ENCODE data around the gene RFX4. TPM values are rescaled to one million over a fixed set of nuclear protein-coding genes. Genes with fewer than 3 reads are reported as not detected.

The RFX4 gene
- total RNA-seq, 1 donor from 2014 or later, result not detected

- no peak for DNase-seq (ENCODE audit: low read depth)
- Histone ChIP-seq H3K36me3 (ENCODE audit: control insufficient read depth, insufficient read depth, low read length) (no peaks in the 10 kb centered on the region), H3K4me3 (ENCODE audit: low read depth, low read length) (no peak overlapping the region), H3K27me3 (ENCODE audit: control insufficient read depth, insufficient read depth, low read length) (peaks cover 16% of the 10 kb centered on the region)
- TF ChIP-seq, protein P1, sequence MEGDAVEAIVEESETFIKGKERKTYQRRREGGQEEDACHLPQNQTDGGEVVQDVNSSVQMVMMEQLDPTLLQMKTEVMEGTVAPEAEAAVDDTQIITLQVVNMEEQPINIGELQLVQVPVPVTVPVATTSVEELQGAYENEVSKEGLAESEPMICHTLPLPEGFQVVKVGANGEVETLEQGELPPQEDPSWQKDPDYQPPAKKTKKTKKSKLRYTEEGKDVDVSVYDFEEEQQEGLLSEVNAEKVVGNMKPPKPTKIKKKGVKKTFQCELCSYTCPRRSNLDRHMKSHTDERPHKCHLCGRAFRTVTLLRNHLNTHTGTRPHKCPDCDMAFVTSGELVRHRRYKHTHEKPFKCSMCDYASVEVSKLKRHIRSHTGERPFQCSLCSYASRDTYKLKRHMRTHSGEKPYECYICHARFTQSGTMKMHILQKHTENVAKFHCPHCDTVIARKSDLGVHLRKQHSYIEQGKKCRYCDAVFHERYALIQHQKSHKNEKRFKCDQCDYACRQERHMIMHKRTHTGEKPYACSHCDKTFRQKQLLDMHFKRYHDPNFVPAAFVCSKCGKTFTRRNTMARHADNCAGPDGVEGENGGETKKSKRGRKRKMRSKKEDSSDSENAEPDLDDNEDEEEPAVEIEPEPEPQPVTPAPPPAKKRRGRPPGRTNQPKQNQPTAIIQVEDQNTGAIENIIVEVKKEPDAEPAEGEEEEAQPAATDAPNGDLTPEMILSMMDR (IDR thresholded peaks at IDR 0.05; ENCODE audit: insufficient read depth, low read length, poor library complexity, severe bottlenecking), result no peak
These were observed 86.4 kb downstream of the RFX4 start for GRCh38 chr12:106669216-106669615.

DNA sequence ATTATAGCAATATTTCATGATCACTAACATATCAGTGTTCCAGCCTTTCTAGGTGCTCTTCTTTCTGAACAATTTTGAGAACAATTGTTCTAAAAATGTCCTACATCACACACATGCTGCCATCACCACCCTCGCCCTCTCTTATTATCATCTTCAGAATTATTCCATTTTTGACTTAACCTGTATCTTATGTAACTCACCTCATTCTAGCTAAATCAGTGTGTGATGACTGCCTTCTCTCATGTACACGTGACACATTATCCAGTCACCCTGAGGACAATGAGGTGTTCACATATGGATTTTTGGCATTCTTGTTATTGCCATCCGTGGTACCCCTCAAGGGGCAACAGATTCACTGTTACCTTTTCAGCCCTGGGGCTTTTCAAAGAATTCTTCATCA is 87.3 kb downstream of the RFX4 start:
- Histone ChIP-seq H3K36me3 (ENCODE audit: control insufficient read depth, insufficient read depth, low read length) (no peaks in the 10 kb centered on the region), H3K4me3 (ENCODE audit: low read depth, low read length) (no peak overlapping the region), H3K27me3 (ENCODE audit: control insufficient read depth, insufficient read depth, low read length) (peaks cover 16% of the 10 kb centered on the region)
- no peak for DNase-seq (ENCODE audit: low read depth)
- TF ChIP-seq, protein P1 (IDR thresholded peaks at IDR 0.05; ENCODE audit: insufficient read depth, low read length, poor library complexity, severe bottlenecking), result no peak

DNA sequence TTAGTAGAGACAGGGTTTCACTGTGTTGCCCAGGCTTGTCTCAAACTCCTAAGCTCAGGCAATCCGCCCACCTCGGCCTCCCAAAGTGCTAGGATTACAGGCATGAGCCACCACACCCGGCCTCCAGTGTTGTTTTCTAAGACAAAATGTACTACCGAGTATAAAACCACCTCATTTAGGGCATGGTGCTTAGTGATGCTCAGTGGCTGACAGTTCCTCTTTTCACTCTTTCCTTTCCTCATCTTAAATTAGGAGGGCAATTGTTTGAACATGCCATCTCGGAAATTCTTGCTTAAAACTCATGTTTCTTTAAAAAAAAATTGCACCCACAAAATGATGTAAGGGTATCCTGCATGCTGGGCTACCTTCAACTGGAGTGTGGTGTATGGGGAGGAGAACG is 89.0 kb downstream of the RFX4 start:
- H3K36me3 ChIP-seq (ENCODE audit: control insufficient read depth, insufficient read depth, low read length), result no peaks in the 10 kb centered on the region
- H3K27me3 ChIP-seq (ENCODE audit: control insufficient read depth, insufficient read depth, low read length), result peaks cover 13% of the 10 kb centered on the region
- no peak overlapping the region for H3K4me3 ChIP-seq (ENCODE audit: low read depth, low read length)
- TF ChIP-seq, protein P1 (IDR thresholded peaks at IDR 0.05; ENCODE audit: insufficient read depth, low read length, poor library complexity, severe bottlenecking), result no peak
- DNase-seq (ENCODE audit: low read depth), result no peak

DNA sequence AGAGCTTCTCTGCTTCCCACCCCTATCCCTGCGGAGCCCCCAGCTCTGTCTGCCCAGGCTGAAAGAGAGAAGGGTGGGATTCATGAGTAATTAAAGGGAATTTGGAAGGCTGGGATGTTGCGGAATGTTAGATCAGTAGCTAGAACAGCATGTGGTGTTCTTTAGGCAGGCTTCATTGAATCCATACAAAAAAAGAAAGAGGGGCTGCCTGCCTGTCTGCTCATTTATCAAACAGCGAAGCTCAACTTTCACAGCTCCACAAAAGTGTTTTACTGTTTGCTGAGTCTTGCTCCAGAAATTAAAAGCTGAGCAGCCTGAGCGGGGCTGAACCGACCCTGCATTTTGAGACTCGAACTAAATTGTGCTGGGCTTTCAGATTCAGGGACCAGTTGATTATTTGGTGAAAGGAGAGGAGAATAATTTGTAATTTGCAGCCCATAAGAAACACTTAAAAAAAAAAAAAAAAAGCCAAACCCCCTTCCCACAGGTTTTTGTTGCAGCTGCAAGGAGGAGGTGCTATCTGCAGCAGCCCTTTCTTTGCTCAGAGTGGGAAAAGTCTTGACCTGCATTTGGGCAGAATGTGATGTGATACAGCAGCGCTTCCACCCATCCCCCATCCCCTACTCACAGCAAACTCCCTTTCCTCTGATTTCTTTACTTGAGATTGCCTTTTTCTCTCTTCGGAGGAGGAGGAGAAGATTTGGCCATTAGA is 89.7 kb downstream of the RFX4 start:
- no peak for DNase-seq (ENCODE audit: low read depth)
- TF ChIP-seq, protein P1 (IDR thresholded peaks at IDR 0.05; ENCODE audit: insufficient read depth, low read length, poor library complexity, severe bottlenecking), result no peak
- peaks cover 12% of the 10 kb centered on the region for H3K27me3 ChIP-seq (ENCODE audit: control insufficient read depth, insufficient read depth, low read length)
- no peaks in the 10 kb centered on the region for H3K36me3 ChIP-seq (ENCODE audit: control insufficient read depth, insufficient read depth, low read length)
- no peak overlapping the region for H3K4me3 ChIP-seq (ENCODE audit: low read depth, low read length)

- no peak for DNase-seq (ENCODE audit: low read depth)
- peaks cover 12% of the 10 kb centered on the region for H3K27me3 ChIP-seq (ENCODE audit: control insufficient read depth, insufficient read depth, low read length)
- no peak overlapping the region for H3K4me3 ChIP-seq (ENCODE audit: low read depth, low read length)
These were observed 90.3 kb downstream of the RFX4 start for GRCh38 chr12:106673141-106673540.

More at GRCh38 chr12:106673141-106673540, 90.3 kb downstream of the RFX4 start:
- TF ChIP-seq, protein P1 (IDR thresholded peaks at IDR 0.05; ENCODE audit: insufficient read depth, low read length, poor library complexity, severe bottlenecking), result no peak
- no peaks in the 10 kb centered on the region for H3K36me3 ChIP-seq (ENCODE audit: control insufficient read depth, insufficient read depth, low read length)

Measured in kidney epithelial cell (primary cell).